GM10248 (cell line): Measurements from ENCODE around the gene NT5C3A.

Experiments
- CTCF ChIA-PET: fragments of 300-600 bp; sonication (Branson Sonifier 250); formaldehyde crosslinking; extraction: SDS; loops from one replicate; lab custom pipeline; 2021; ENCODE audit warnings: antibody characterized with exemption; lab: Yijun Ruan, JAX
- POLR2A ChIA-PET: fragments of 350-650 bp; sonication (Branson Sonifier 250); formaldehyde crosslinking; extraction: SDS; loops from one replicate; lab custom pipeline; 2020; ENCODE audit warnings: antibody characterized with exemption; lab: Yijun Ruan, JAX
- DNase-seq: peaks from one replicate; pipeline ENCODE4 v3.0.0; 2012; ENCODE audit errors: extremely low spot score
- TF ChIP-seq, protein P1 (sequence below): IDR thresholded peaks from 2 replicates; pipeline ENCODE4 v1.5.1; 2012; ENCODE audit warnings: mild to moderate bottlenecking, low read depth; ENCODE audit errors: extremely low read depth, missing control alignments, control extremely low read depth

Gene NT5C3A

GRCh38 chr7:33070277-33070676, 7.7 kb upstream of the NT5C3A start:
- POLR2A ChIA-PET: no interaction called here
- TF ChIP-seq, protein P1, sequence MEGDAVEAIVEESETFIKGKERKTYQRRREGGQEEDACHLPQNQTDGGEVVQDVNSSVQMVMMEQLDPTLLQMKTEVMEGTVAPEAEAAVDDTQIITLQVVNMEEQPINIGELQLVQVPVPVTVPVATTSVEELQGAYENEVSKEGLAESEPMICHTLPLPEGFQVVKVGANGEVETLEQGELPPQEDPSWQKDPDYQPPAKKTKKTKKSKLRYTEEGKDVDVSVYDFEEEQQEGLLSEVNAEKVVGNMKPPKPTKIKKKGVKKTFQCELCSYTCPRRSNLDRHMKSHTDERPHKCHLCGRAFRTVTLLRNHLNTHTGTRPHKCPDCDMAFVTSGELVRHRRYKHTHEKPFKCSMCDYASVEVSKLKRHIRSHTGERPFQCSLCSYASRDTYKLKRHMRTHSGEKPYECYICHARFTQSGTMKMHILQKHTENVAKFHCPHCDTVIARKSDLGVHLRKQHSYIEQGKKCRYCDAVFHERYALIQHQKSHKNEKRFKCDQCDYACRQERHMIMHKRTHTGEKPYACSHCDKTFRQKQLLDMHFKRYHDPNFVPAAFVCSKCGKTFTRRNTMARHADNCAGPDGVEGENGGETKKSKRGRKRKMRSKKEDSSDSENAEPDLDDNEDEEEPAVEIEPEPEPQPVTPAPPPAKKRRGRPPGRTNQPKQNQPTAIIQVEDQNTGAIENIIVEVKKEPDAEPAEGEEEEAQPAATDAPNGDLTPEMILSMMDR: no peak
- DNase-seq: no peak
- CTCF ChIA-PET: interaction anchor here (1.5 to 1.7 kb wide), 2 partner anchors 37 to 224 kb away, joined by 4 to 7 read pairs; no protein-coding TSS in a partner anchor

GRCh38 chr7:33067921-33068320, 5.3 kb upstream of the NT5C3A start:
- POLR2A ChIA-PET: no interaction called here
- CTCF ChIA-PET: interaction anchor here (1.1 to 2.1 kb wide), 2 partner anchors 10 to 306 kb away, joined by 3 to 7 read pairs; no protein-coding TSS in a partner anchor
- DNase-seq: no peak
- TF ChIP-seq, protein P1: no peak

GRCh38 chr7:33066771-33067170, 4.2 kb upstream of the NT5C3A start:
- POLR2A ChIA-PET: no interaction called here

GRCh38 chr7:33065981-33066380, 3.4 kb upstream of the NT5C3A start:
- TF ChIP-seq, protein P1: no peak
- ChIA-PET CTCF (interaction anchor here (1.9 kb wide), 1 partner anchor 14 kb away, joined by 4 read pairs; no protein-coding TSS in a partner anchor), POLR2A (no interaction called here)
- DNase-seq: no peak

More at GRCh38 chr7:33066771-33067170, 4.2 kb upstream of the NT5C3A start:
- TF ChIP-seq, protein P1: no peak
- no peak for DNase-seq
- CTCF ChIA-PET: no interaction called here

GRCh38 chr7:33062782-33063443, 337 bp upstream of the NT5C3A start:
- ChIA-PET CTCF (interaction anchor here (1.2 to 4.7 kb wide), 8 partner anchors 9 to 217 kb away, joined by 3 to 19 read pairs (median 8); no protein-coding TSS in a partner anchor), POLR2A (interaction anchor here (0.6 to 2.0 kb wide), 4 partner anchors 10 to 567 kb away, joined by 3 to 12 read pairs (median 5); no protein-coding TSS in a partner anchor)

DNA sequence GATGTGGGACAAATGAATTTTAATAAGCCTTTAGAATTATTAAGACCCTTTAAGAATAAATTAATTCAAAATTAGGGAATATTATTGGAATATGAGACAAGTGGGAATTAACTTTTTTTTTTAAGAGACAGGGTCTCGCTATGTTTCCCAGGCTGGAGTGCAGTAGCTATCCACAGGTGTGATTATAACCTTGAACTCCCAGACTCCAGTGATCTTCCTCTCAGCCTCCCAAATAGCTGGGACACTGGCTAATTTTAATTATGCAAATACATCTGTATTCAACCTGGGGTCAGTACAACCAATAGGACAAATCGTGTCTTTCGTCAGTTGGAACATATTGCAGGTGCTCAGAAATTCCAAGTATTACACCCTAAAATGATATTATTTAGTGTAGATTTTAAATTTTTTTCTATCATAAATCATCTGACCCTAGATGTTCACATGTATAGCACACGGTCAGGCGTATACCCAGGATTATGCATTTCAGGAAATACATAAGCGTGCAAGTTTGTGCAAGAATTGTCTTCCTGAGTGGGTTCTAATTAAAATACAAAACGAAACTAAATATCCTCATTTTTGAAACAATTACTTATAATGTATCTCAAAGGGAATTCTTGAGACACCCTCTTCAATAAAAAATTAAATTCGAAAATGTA, 1.2 kb downstream of the NT5C3A start:
- no peak for DNase-seq
- POLR2A ChIA-PET: interaction anchor here (0.6 to 1.5 kb wide), 2 partner anchors 21 to 22 kb away, joined by 3 to 12 read pairs; no protein-coding TSS in a partner anchor
- CTCF ChIA-PET: interaction anchor here (1.2 to 4.7 kb wide), 6 partner anchors 8 to 215 kb away, joined by 3 to 19 read pairs (median 12); no protein-coding TSS in a partner anchor
- TF ChIP-seq, protein P1: no peak

More at GRCh38 chr7:33062782-33063443, 337 bp upstream of the NT5C3A start:
- TF ChIP-seq, protein P1: no peak
- DNase-seq: peak; percentile 96
